Astrocyte (in vitro differentiated cells and primary cell): ENCODE data around the gene TTC7B. TPM values are rescaled to one million over a fixed set of nuclear protein-coding genes. Genes with fewer than 3 reads are reported as not detected.

Experiments
- DNase-seq: peaks from one replicate; pipeline ENCODE4 v3.0.0-alpha.2; 2010; ENCODE audit warnings: low read depth
- FAIRE-seq: peaks from 2 replicates; lab custom pipeline; 2011; peaks lifted over from hg19 to GRCh38; lab: Jason Lieb, UNC
- H2AFZ ChIP-seq: 2 replicates; pipeline ENCODE4 v1.6.0; 2012; ENCODE audit warnings: low read depth, low read length, inconsistent platforms
- H3K27ac ChIP-seq: 2 replicates; pipeline ENCODE4 v1.5.1; 2011; ENCODE audit warnings: low read depth, low read length, inconsistent platforms
- H3K27me3 ChIP-seq: 2 replicates; pipeline ENCODE4 v1.6.0; 2011; ENCODE audit warnings: low read length, inconsistent platforms; ENCODE audit not compliant: insufficient read depth
- H3K36me3 ChIP-seq: 2 replicates; pipeline ENCODE4 v1.5.1; 2011; ENCODE audit warnings: low read length, inconsistent platforms; ENCODE audit not compliant: insufficient read depth
- H3K4me1 ChIP-seq: 2 replicates; pipeline ENCODE4 v1.5.1; 2011; ENCODE audit warnings: low read length, inconsistent platforms; ENCODE audit not compliant: insufficient read depth
- H3K4me2 ChIP-seq: 2 replicates; pipeline ENCODE4 v1.6.0; 2012; ENCODE audit warnings: low read length, inconsistent platforms
- H3K4me3 ChIP-seq: 2 replicates; pipeline ENCODE4 v1.5.1; 2011; ENCODE audit warnings: low read depth, mild to moderate bottlenecking, low read length, inconsistent platforms; ENCODE audit not compliant: insufficient read depth
- H3K79me2 ChIP-seq: 2 replicates; pipeline ENCODE4 v1.6.0; 2012; ENCODE audit warnings: mild to moderate bottlenecking, low read length, inconsistent platforms; ENCODE audit not compliant: insufficient read depth
- H3K9ac ChIP-seq: 2 replicates; pipeline ENCODE4 v1.6.0; 2012; ENCODE audit warnings: mild to moderate bottlenecking, low read length, inconsistent platforms
- H3K9me3 ChIP-seq: 2 replicates; pipeline ENCODE4 v1.5.1; 2012; ENCODE audit warnings: low read depth, mild to moderate bottlenecking, low read length, inconsistent platforms; ENCODE audit not compliant: insufficient read depth
- H4K20me1 ChIP-seq: 2 replicates; pipeline ENCODE4 v1.6.0; 2012; ENCODE audit warnings: low read length, inconsistent platforms; ENCODE audit not compliant: insufficient read depth
- H3K27ac Mint-ChIP-seq: one replicate; pipeline ENCODE4 v1.8.0; 2021; ENCODE audit warnings: mild to moderate bottlenecking, mixed read lengths; ENCODE audit not compliant: unreplicated experiment
- H3K27me3 Mint-ChIP-seq: one replicate; pipeline ENCODE4 v1.8.0; 2021; ENCODE audit warnings: low read depth, mixed read lengths; ENCODE audit not compliant: unreplicated experiment
- H3K36me3 Mint-ChIP-seq: one replicate; pipeline ENCODE4 v1.8.0; 2021; ENCODE audit warnings: low read depth, mixed read lengths; ENCODE audit not compliant: unreplicated experiment
- H3K4me1 Mint-ChIP-seq: one replicate; pipeline ENCODE4 v1.8.0; 2021; ENCODE audit warnings: low read depth, mixed read lengths; ENCODE audit not compliant: unreplicated experiment
- H3K4me3 Mint-ChIP-seq: one replicate; pipeline ENCODE4 v1.8.0; 2021; ENCODE audit warnings: mild to moderate bottlenecking, moderate library complexity, mixed read lengths; ENCODE audit not compliant: unreplicated experiment
- H3K9me3 Mint-ChIP-seq: one replicate; pipeline ENCODE4 v1.8.0; 2021; ENCODE audit warnings: mild to moderate bottlenecking, mixed read lengths; ENCODE audit not compliant: unreplicated experiment
- CTCF ChIP-seq: IDR thresholded peaks from 2 replicates; pipeline ENCODE4 v1.5.1; 2011; ENCODE audit warnings: low read depth, mild to moderate bottlenecking, inconsistent platforms, low read length, moderate library complexity; ENCODE audit not compliant: insufficient read depth
- EZH2 ChIP-seq: IDR thresholded peaks from 2 replicates; pipeline ENCODE4 v1.6.1; 2012; ENCODE audit warnings: mild to moderate bottlenecking, low read length, inconsistent platforms; ENCODE audit not compliant: insufficient read depth
- total RNA-seq: library from RNA; stranded (reverse); gene quantifications from 2 replicates; pipeline ENCODE4 v1.2.1, GENCODE V29; 2021

Gene TTC7B
- total RNA-seq, 1 donor from 2014 or later, result 42.1 TPM

- Histone ChIP-seq H3K79me2 (peaks cover 74% of the 10 kb centered on the region), H3K36me3 (no peaks in the 10 kb centered on the region), H3K9ac (no peak overlapping the region), H2AFZ (no peak overlapping the region), H3K4me3 (no peak overlapping the region), H3K27me3 (no peaks in the 10 kb centered on the region), H3K4me2 (no peak overlapping the region), H4K20me1 (peaks cover 67% of the 10 kb centered on the region), H3K4me1 (peaks cover 13% of the 10 kb centered on the region), H3K27ac (no peak overlapping the region), H3K9me3 (no peaks in the 10 kb centered on the region)
- no peak for TF ChIP-seq EZH2
- no peak for TF ChIP-seq CTCF
- Mint-ChIP-seq H3K4me3 (no peak overlapping the region), H3K27ac (no peak overlapping the region), H3K36me3 (peaks cover 3% of the 10 kb centered on the region), H3K4me1 (peaks cover 15% of the 10 kb centered on the region), H3K27me3 (no peaks in the 10 kb centered on the region), H3K9me3 (no peaks in the 10 kb centered on the region)
- no peak for FAIRE-seq
- DNase-seq, result no peak
Measured at GRCh38 chr14:90811641-90812040, 4.6 kb downstream of the TTC7B start.

- Histone ChIP-seq H3K4me2 (no peak overlapping the region), H3K4me3 (no peak overlapping the region), H3K36me3 (no peaks in the 10 kb centered on the region), H3K27me3 (no peaks in the 10 kb centered on the region), H4K20me1 (peaks cover 73% of the 10 kb centered on the region), H2AFZ (no peak overlapping the region), H3K27ac (no peak overlapping the region), H3K9me3 (no peaks in the 10 kb centered on the region), H3K9ac (no peak overlapping the region), H3K79me2 (peaks cover 79% of the 10 kb centered on the region), H3K4me1 (peaks cover 19% of the 10 kb centered on the region)
- FAIRE-seq (no peak), DNase-seq (no peak)
- Mint-ChIP-seq H3K36me3 (peaks cover 3% of the 10 kb centered on the region), H3K4me1 (peaks cover 18% of the 10 kb centered on the region), H3K27ac (no peak overlapping the region), H3K27me3 (no peaks in the 10 kb centered on the region), H3K4me3 (no peak overlapping the region), H3K9me3 (no peaks in the 10 kb centered on the region)
- no peak for TF ChIP-seq EZH2
- TF ChIP-seq CTCF, result no peak
Measured at GRCh38 chr14:90810806-90811205, 5.4 kb downstream of the TTC7B start.

- Mint-ChIP-seq H3K4me1 (peaks cover 15% of the 10 kb centered on the region), H3K9me3 (no peaks in the 10 kb centered on the region), H3K4me3 (no peak overlapping the region), H3K36me3 (no peaks in the 10 kb centered on the region), H3K27me3 (no peaks in the 10 kb centered on the region), H3K27ac (no peak overlapping the region)
- H3K9ac ChIP-seq, result no peak overlapping the region
- peaks cover 65% of the 10 kb centered on the region for H4K20me1 ChIP-seq
- no peak for DNase-seq
- H2AFZ ChIP-seq, result no peak overlapping the region
- no peaks in the 10 kb centered on the region for H3K9me3 ChIP-seq
- no peaks in the 10 kb centered on the region for H3K36me3 ChIP-seq
- no peak overlapping the region for H3K4me2 ChIP-seq
- peaks cover 15% of the 10 kb centered on the region for H3K4me1 ChIP-seq
- H3K27me3 ChIP-seq, result no peaks in the 10 kb centered on the region
- H3K4me3 ChIP-seq, result no peak overlapping the region
- no peak for FAIRE-seq
- TF ChIP-seq CTCF (no peak), EZH2 (no peak)
- no peak overlapping the region for H3K27ac ChIP-seq
- H3K79me2 ChIP-seq, result peaks cover 80% of the 10 kb centered on the region
Measured at GRCh38 chr14:90809530-90810312, 6.5 kb downstream of the TTC7B start.
